IMR-90 (cell line): ENCODE measurements around the gene JPT2. TPM values are rescaled to one million over a fixed set of nuclear protein-coding genes. Genes with fewer than 3 reads are reported as not detected.

Experiments
- ATAC-seq: fragments of 200-7000 bp; cut with Tn5 transposase; 2 replicates; pipeline ENCODE4 v1.9.1; 2020; ENCODE audit warnings: low read depth, mild to moderate bottlenecking, moderate library complexity
- BruUV-seq: library from RNA; stranded (reverse); fragments of 400-500 nt; replicated peaks from 2 replicates; lab custom pipeline; 2021; lab: Mats Ljungman, UMichigan
- CTCF ChIA-PET: fragments of 300-600 bp; formaldehyde crosslinking; extraction: SDS; loops from one replicate; lab custom pipeline; 2021; ENCODE audit warnings: antibody characterized with exemption; lab: Yijun Ruan, JAX
- POLR2A ChIA-PET: fragments of 300-600 bp; sonication (Branson Sonifier 250); formaldehyde crosslinking; loops from one replicate; lab custom pipeline; 2022; ENCODE audit warnings: antibody characterized with exemption; ENCODE audit not compliant: unreplicated experiment; lab: Charles Lee
- DNase-seq: peaks from one replicate; pipeline ENCODE4 v3.0.0; 2013
- H2AFZ ChIP-seq: replicated peaks from 2 replicates; pipeline ENCODE3; 2013; ENCODE audit warnings: low read length, mild to moderate bottlenecking; ENCODE audit not compliant: poor library complexity
- H2AK5ac ChIP-seq: 2 replicates; pipeline ENCODE4 v1.6.1; 2013; ENCODE audit warnings: low read depth, low read length, inconsistent platforms
- H2AK9ac ChIP-seq: replicated peaks from 2 replicates; pipeline ENCODE3; 2013; ENCODE audit warnings: mild to moderate bottlenecking, low read depth, low read length, moderate library complexity; ENCODE audit not compliant: poor library complexity
- H2BK120ac ChIP-seq: 2 replicates; pipeline ENCODE4 v1.6.1; 2013; ENCODE audit warnings: low read depth, low read length, inconsistent platforms
- H2BK15ac ChIP-seq: 3 replicates; pipeline ENCODE4 v1.6.1; 2013; ENCODE audit warnings: low read depth, low read length, inconsistent platforms
- H2BK20ac ChIP-seq: 2 replicates; pipeline ENCODE4 v1.6.1; 2013; ENCODE audit warnings: low read depth, mild to moderate bottlenecking, inconsistent platforms, low read length, moderate library complexity
- H2BK5ac ChIP-seq: 2 replicates; pipeline ENCODE4 v1.6.1; 2013; ENCODE audit warnings: mild to moderate bottlenecking, low read depth, low read length, inconsistent platforms; ENCODE audit not compliant: poor library complexity, severe bottlenecking
- H3K14ac ChIP-seq: replicated peaks from 2 replicates; pipeline ENCODE4 v1.6.1; 2013; ENCODE audit warnings: low read depth, low read length, inconsistent platforms
- H3K18ac ChIP-seq: 2 replicates; pipeline ENCODE4 v1.6.1; 2013; ENCODE audit warnings: low read depth, low read length, control low read depth
- H3K23ac ChIP-seq: 2 replicates; pipeline ENCODE4 v1.6.1; 2013; ENCODE audit warnings: low read depth, low read length, inconsistent platforms
- H3K27ac ChIP-seq: 2 replicates; pipeline ENCODE4 v1.5.1; 2013; ENCODE audit warnings: mild to moderate bottlenecking, control low read depth, low read length; ENCODE audit not compliant: insufficient read depth
- H3K27me3 ChIP-seq: 2 replicates; pipeline ENCODE4 v1.6.1; 2013; ENCODE audit warnings: low read length; ENCODE audit not compliant: control insufficient read depth, insufficient read depth
- H3K36me3 ChIP-seq: 2 replicates; pipeline ENCODE4 v1.6.1; 2013; ENCODE audit warnings: low read length, mixed read lengths; ENCODE audit not compliant: control insufficient read depth, insufficient read depth
- H3K4ac ChIP-seq: 2 replicates; pipeline ENCODE4 v1.6.1; 2013; ENCODE audit warnings: low read depth, low read length, inconsistent platforms
- H3K4me1 ChIP-seq: 2 replicates; pipeline ENCODE4 v1.6.1; 2013; ENCODE audit warnings: low read length, mixed read lengths; ENCODE audit not compliant: control insufficient read depth, insufficient read depth
- H3K4me2 ChIP-seq: 2 replicates; pipeline ENCODE4 v1.6.1; 2013; ENCODE audit warnings: low read depth, mild to moderate bottlenecking, control low read depth, low read length, moderate library complexity
- H3K4me3 ChIP-seq: 2 replicates; pipeline ENCODE4 v1.5.1; 2013; ENCODE audit warnings: low read depth, mild to moderate bottlenecking, control low read depth, low read length, moderate library complexity; ENCODE audit not compliant: insufficient read depth
- H3K56ac ChIP-seq: 2 replicates; pipeline ENCODE4 v1.6.1; 2013; ENCODE audit warnings: low read length, inconsistent platforms; ENCODE audit not compliant: insufficient read depth; ENCODE audit errors: extremely low read depth
- H3K79me1 ChIP-seq, 2 experiments: 2 replicates each; pipeline ENCODE4 v1.6.1; 2013; ENCODE audit warnings: low read length in 2 of 2, inconsistent platforms in 1 of 2, low read depth in 1 of 2
- H3K9ac ChIP-seq: 2 replicates; pipeline ENCODE4 v1.6.1; 2013; ENCODE audit warnings: low read depth, low read length, control low read depth
- H3K9me1 ChIP-seq: 2 replicates; pipeline ENCODE4 v1.6.1; 2013; ENCODE audit warnings: low read length, inconsistent platforms; ENCODE audit not compliant: insufficient read depth
- H3K9me3 ChIP-seq: 2 replicates; pipeline ENCODE4 v1.6.1; 2013; ENCODE audit warnings: low read length; ENCODE audit not compliant: control insufficient read depth, insufficient read depth
- H4K20me1 ChIP-seq: 2 replicates; pipeline ENCODE4 v1.6.1; 2013; ENCODE audit warnings: low read length, inconsistent platforms; ENCODE audit not compliant: insufficient read depth
- H4K5ac ChIP-seq: 2 replicates; pipeline ENCODE4 v1.6.1; 2013; ENCODE audit warnings: mild to moderate bottlenecking, low read depth, low read length, control low read depth
- H4K8ac ChIP-seq, 2 experiments: 2 replicates each; pipeline ENCODE4 v1.6.1; 2013; ENCODE audit warnings: low read depth in 2 of 2, low read length in 2 of 2, control low read depth in 1 of 2, inconsistent platforms in 1 of 2
- H4K91ac ChIP-seq: 2 replicates; pipeline ENCODE4 v1.6.1; 2013; ENCODE audit warnings: low read depth, low read length, inconsistent platforms; ENCODE audit not compliant: insufficient read depth
- BHLHE40 ChIP-seq: fragments of 150-350 bp; IDR thresholded peaks from 2 replicates; pipeline ENCODE4 v1.6.1; 2016; ENCODE audit warnings: mild to moderate bottlenecking, low read depth, low read length
- FOS ChIP-seq: fragments of 150-350 bp; IDR thresholded peaks from 2 replicates; pipeline ENCODE4 v1.6.1; 2016; ENCODE audit warnings: low read depth, low read length
- MAZ ChIP-seq: IDR thresholded peaks from 2 replicates; pipeline ENCODE4 v1.6.1; 2012; ENCODE audit warnings: low read depth, mild to moderate bottlenecking, low read length, improper control_type of control experiment, moderate library complexity, borderline replicate concordance
- MXI1 ChIP-seq: IDR thresholded peaks from 2 replicates; pipeline ENCODE4 v1.6.1; 2012; ENCODE audit warnings: low read depth, mild to moderate bottlenecking, low read length, moderate library complexity, borderline replicate concordance
- POLR2A ChIP-seq: IDR thresholded peaks from 2 replicates; pipeline ENCODE4 v1.6.1; 2012; ENCODE audit warnings: mild to moderate bottlenecking, low read depth, low read length
- RAD21 ChIP-seq: IDR thresholded peaks from 2 replicates; pipeline ENCODE4 v1.6.1; 2012; ENCODE audit warnings: low read length, improper control_type of control experiment
- RCOR1 ChIP-seq: IDR thresholded peaks from 2 replicates; pipeline ENCODE4 v1.6.1; 2012; ENCODE audit warnings: mild to moderate bottlenecking, low read length, improper control_type of control experiment; ENCODE audit not compliant: insufficient replicate concordance
- RFX5 ChIP-seq: IDR thresholded peaks from 2 replicates; pipeline ENCODE4 v1.8.0; 2012; ENCODE audit warnings: low read depth, mild to moderate bottlenecking, low read length, moderate library complexity
- SMC3 ChIP-seq: fragments of 150-350 bp; IDR thresholded peaks from 2 replicates; pipeline ENCODE4 v1.6.1; 2016; ENCODE audit warnings: low read depth, mild to moderate bottlenecking, antibody characterized with exemption, low read length, moderate library complexity
- WGBS, 2 experiments: methylation state at CpG; one replicate each; pipeline versions ENCODE4 v1.1.5 to v1.1.7; 2013; ENCODE audit warnings: missing lambda C conversion rate in 2 of 2; ENCODE audit not compliant: insufficient read length in 1 of 2; ENCODE audit errors: extremely low coverage in 2 of 2; 5-methylcytosine and 5-hydroxymethylcytosine counted together
- dilution Hi-C: fragments of 300-500 bp; cut with HindIII; formaldehyde crosslinking; loops from one replicate; pipeline ENCODE4 v1.14.3; 2018; ENCODE audit warnings: low sequenced_read_pairs; ENCODE audit not compliant: unreplicated experiment
- in situ Hi-C: fragments of 300-500 bp; cut with MboI; formaldehyde crosslinking; loops from 3 replicates; pipeline ENCODE4 v1.14.3; 2019; ENCODE audit warnings: low sequenced_read_pairs, inconsistent platforms, mixed read lengths
- intact Hi-C: fragments of 100-400 bp; cut with micrococcal nuclease; formaldehyde crosslinking; loops from 2 replicates; pipeline ENCODE4 v1.10.0; 2022
- polyA plus RNA-seq, 3 experiments: library from polyadenylated mRNA; depleted of rRNA; stranded (reverse); fragments of >200 nt; gene quantifications; 2 replicates each; pipeline ENCODE4 v1.2.3, GENCODE V29; 2012; ENCODE audit warnings: low replicate concordance in 1 of 3
- total RNA-seq: library from RNA; depleted of rRNA; stranded (reverse); fragments of >200 nt; gene quantifications from 2 replicates; pipeline ENCODE4 v1.2.3, GENCODE V29; 2012
- TF ChIP-seq, protein P1 (sequence below): fragments of 150-350 bp; IDR thresholded peaks from 2 replicates; pipeline ENCODE4 v1.6.1; 2017; ENCODE audit warnings: mild to moderate bottlenecking, antibody characterized with exemption, low read length, low read depth
- TF ChIP-seq, protein P2 (sequence below): fragments of 150-350 bp; IDR thresholded peaks from 2 replicates; pipeline ENCODE4 v1.6.1; 2016; ENCODE audit warnings: low read depth, mild to moderate bottlenecking, low read length, moderate library complexity, borderline replicate concordance

JPT2 gene
- total and polyA plus RNA-seq, 2 of the 4 experiments (the other 2 are of a cell fraction): 40.0 to 41.5 TPM

DNA sequence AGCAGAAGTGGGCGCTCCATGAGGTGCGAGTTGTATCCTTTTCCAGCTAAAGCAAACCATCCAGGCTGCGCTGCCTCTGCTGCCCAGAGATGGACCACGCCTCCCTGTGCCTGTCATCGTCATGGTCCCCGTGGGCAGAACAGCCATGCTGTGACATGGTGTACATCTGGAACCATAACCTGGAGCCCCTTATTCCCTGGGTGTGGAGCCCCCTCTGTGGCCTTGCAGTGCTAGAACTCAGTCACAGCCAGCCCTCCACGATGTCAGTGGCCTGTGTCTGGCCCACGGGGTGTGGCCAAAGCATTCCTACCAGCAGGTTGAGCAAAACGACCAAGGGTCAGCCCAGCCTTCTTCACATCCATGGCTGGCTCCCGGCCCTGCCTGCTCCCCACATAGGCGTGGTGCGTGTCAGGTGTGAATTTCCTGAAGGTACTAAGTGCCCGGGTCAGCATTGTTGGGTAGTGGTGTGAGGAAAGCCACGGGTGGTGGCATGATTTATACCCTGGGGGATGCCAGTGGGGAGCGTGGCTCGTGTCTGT is 22.7 kb upstream of the JPT2 start (continued):
- TF ChIP-seq RCOR1 (no peak), RFX5 (no peak), MXI1 (no peak)

DNA sequence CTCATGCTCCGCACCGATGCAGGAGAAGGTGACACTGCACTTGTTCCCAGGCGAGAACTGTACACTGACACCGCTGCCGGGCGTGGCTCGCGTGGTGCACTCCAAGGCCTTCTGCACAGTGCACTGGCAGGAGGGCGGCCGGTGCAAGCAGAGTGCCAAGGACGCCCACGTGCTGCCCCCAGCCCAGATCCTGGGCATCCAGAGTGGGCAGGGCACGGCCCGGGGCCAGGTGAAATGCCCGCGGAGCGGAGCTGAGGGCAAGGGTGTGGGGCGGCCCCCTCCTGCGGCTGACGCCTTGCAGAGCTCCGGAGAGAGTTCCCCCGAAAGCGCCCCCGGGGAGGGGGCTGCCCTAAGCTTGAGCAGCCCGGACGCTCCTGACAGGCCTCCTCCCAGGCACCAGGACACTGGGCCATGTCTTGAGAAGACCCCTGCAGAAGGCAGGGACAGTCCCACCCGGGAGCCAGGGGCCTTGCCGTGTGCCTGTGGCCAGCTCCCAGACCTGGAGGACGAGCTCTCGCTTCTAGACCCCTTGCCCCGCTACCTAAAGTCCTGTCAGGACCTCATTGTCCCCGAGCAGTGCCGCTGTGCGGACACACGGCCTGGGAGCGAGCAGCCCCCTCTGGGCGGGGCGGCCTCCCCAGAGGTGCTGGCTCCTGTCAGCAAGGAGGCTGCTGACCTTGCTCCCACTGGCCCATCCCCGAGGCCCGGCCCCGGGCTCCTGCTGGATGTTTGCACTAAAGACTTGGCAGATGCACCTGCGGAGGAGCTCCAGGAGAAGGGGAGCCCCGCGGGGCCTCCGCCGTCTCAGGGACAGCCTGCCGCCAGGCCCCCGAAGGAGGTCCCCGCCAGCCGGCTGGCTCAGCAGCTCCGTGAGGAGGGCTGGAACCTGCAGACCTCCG is 21.9 kb upstream of the JPT2 start:
- no peak for ATAC-seq
- peaks cover 82% of the 10 kb centered on the region for H3K36me3 ChIP-seq
- no TSS peak for BruUV-seq

More for the DNA sequence above, 21.9 kb upstream of the JPT2 start:
- TF ChIP-seq BHLHE40 (no peak), RCOR1 (no peak), FOS (no peak), RAD21 (no peak), RFX5 (no peak), SMC3 (no peak), POLR2A (no peak), MAZ (no peak)
- TF ChIP-seq, protein P1, sequence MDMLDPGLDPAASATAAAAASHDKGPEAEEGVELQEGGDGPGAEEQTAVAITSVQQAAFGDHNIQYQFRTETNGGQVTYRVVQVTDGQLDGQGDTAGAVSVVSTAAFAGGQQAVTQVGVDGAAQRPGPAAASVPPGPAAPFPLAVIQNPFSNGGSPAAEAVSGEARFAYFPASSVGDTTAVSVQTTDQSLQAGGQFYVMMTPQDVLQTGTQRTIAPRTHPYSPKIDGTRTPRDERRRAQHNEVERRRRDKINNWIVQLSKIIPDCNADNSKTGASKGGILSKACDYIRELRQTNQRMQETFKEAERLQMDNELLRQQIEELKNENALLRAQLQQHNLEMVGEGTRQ: no peak
- TF ChIP-seq, protein P2, sequence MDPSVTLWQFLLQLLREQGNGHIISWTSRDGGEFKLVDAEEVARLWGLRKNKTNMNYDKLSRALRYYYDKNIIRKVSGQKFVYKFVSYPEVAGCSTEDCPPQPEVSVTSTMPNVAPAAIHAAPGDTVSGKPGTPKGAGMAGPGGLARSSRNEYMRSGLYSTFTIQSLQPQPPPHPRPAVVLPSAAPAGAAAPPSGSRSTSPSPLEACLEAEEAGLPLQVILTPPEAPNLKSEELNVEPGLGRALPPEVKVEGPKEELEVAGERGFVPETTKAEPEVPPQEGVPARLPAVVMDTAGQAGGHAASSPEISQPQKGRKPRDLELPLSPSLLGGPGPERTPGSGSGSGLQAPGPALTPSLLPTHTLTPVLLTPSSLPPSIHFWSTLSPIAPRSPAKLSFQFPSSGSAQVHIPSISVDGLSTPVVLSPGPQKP: no peak
- Histone ChIP-seq H3K4me3 (no peak overlapping the region), H2AK5ac (no peak overlapping the region), H3K9ac (no peak overlapping the region), H3K27ac (no peak overlapping the region), H3K18ac (no peak overlapping the region), H3K9me1 (peaks cover 11% of the 10 kb centered on the region), H3K23ac (no peak overlapping the region), H3K4ac (no peak overlapping the region), H4K8ac (no peak overlapping the region), H2BK120ac (no peak overlapping the region), H2BK20ac (no peak overlapping the region), H3K27me3 (no peaks in the 10 kb centered on the region), H2AK9ac (no peak overlapping the region), H4K91ac (no peak overlapping the region), H2BK15ac (no peak overlapping the region), H3K4me2 (no peak overlapping the region), H3K14ac (no peak overlapping the region), H3K79me1 (peaks cover 9 to 21% of the 10 kb centered on the region in 2 experiments), H3K56ac (no peak overlapping the region), H3K4me1 (no peaks in the 10 kb centered on the region), H3K9me3 (no peaks in the 10 kb centered on the region), H4K20me1 (peaks cover 16% of the 10 kb centered on the region), H4K5ac (no peak overlapping the region), H2BK5ac (no peak overlapping the region), H2AFZ (no peak overlapping the region)
- ChIA-PET CTCF (no interaction called here), POLR2A (interaction anchor here (1.1 kb wide), 1 partner anchor 28 kb away, joined by 3 read pairs; no protein-coding TSS in a partner anchor)
- WGBS, 2 experiments: 98% methylated on average over 22 of the region's 52 CpGs; no CpG with 5 or more reads in 1 of the 2 experiments
- no peak for DNase-seq
- intact Hi-C loops (no loop called here), in situ Hi-C loops (no loop called here), dilution Hi-C loops (no loop called here)
